Middle frontal gyrus (tissue), 1 donor: ENCODE measurements around the gene ARL9.
"Not testable (repeated sequence)": the region's sequence is repeated elsewhere in the genome, so short reads cannot be mapped to it uniquely, and the experiment has no call there.

Experiments
- DNase-seq: peaks from one replicate; pipeline ENCODE4 v3.0.0-alpha.2; 2015; ENCODE audit warnings: low spot score; ENCODE audit errors: extremely low spot score

ARL9 gene

GRCh38 chr4:56505269-56506130 lies at the start of gene ARL9:
Gene ARL9 (plus strand): TSS chr4:56505791. CDS start chr4:56505863, 72 bp downstream.
- no peak for DNase-seq

- no peak for DNase-seq
These were observed 45.5 kb upstream of the ARL9 start for GRCh38 chr4:56460085-56460484.

- no peak for DNase-seq
These were observed 43.4 kb upstream of the ARL9 start for GRCh38 chr4:56462157-56462556.

- DNase-seq, result no peak
These were observed 41.9 kb upstream of the ARL9 start for GRCh38 chr4:56463711-56464110.

- DNase-seq, result no peak
These were observed 41.0 kb upstream of the ARL9 start for GRCh38 chr4:56464581-56464980.

GRCh38 chr4:56465599-56466295 lies 39.8 kb upstream of the ARL9 start:
- no peak for DNase-seq

- DNase-seq, result not testable (repeated sequence)
These were observed 39.3 kb upstream of the ARL9 start for GRCh38 chr4:56466296-56466761.

GRCh38 chr4:56466910-56467283 lies 38.7 kb upstream of the ARL9 start:
- no peak for DNase-seq

GRCh38 chr4:56467284-56468096 lies 38.1 kb upstream of the ARL9 start, which contains the start of gene SRP72:
Gene SRP72 (plus strand): TSS chr4:56467617. CDS start chr4:56467636, 19 bp downstream.
- DNase-seq, result peak; percentile 88

GRCh38 chr4:56468097-56468422 lies 37.5 kb upstream of the ARL9 start:
- no peak for DNase-seq

GRCh38 chr4:56469489-56470210 lies 35.9 kb upstream of the ARL9 start:
- DNase-seq, result no peak

GRCh38 chr4:56475917-56476316 lies 29.7 kb upstream of the ARL9 start:
- DNase-seq, result no peak

GRCh38 chr4:56477192-56477702 lies 28.3 kb upstream of the ARL9 start:
- no peak for DNase-seq

- DNase-seq, result no peak
These were observed 24.9 kb upstream of the ARL9 start for GRCh38 chr4:56480691-56481090.

GRCh38 chr4:56496241-56496640 lies 9.3 kb upstream of the ARL9 start:
- DNase-seq, result no peak

GRCh38 chr4:56511098-56511497 lies 5.5 kb downstream of the ARL9 start:
- DNase-seq, result no peak

GRCh38 chr4:56512166-56512565 lies 6.6 kb downstream of the ARL9 start:
- DNase-seq, result no peak

GRCh38 chr4:56513517-56513916 lies 7.9 kb downstream of the ARL9 start:
- no peak for DNase-seq

GRCh38 chr4:56530269-56531148 lies 24.9 kb downstream of the ARL9 start:
- DNase-seq, result peak; percentile 33
